ENCODE data around the gene ANAPC5.
"Not testable (repeated sequence)": the region's sequence is repeated elsewhere in the genome, so short reads cannot be mapped to it uniquely, and the experiment has no call there.

The ANAPC5 gene

DNA sequence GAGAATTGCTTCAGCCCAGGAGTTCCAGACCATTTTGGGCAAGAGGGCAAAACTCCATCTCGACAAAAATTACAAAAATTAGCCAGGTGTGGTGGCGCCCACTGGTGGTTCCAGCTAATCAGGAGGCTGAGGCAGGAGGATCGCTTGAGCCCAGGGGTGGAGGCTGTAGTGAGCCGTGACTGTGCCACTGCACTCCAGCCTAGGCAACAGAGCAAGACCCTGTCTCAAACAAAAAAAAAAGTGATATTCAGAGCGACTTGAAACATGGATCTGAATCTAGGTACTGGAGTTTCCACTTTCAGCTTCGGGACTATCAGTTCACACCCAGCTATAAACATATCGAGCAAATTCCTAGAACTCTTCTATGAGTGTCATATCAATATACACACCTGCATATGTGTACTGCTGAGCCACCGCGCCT is 31.4 kb upstream of the ANAPC5 start:
- Histone ChIP-seq H3K56ac (ENCODE audit: low read length) (no peak overlapping the region), H3K79me2 (ENCODE audit: control insufficient read depth, insufficient read depth, low read length) (no peaks in the 10 kb centered on the region), H4K5ac (ENCODE audit: low read length) (no peak overlapping the region), H3K36me3 (ENCODE audit: control insufficient read depth, insufficient read depth, low read length) (no peaks in the 10 kb centered on the region), H3K9ac (ENCODE audit: low read length) (no peak overlapping the region), H2BK120ac (ENCODE audit: low read depth, low read length) (no peak overlapping the region), H2BK15ac (replicated peaks; ENCODE audit: low read depth) (no peak overlapping the region), H3K4me1 (ENCODE audit: control insufficient read depth, low read depth, low read length) (no peaks in the 10 kb centered on the region), H3K27ac (ENCODE audit: low read depth, low read length) (no peak overlapping the region), H3K4ac (ENCODE audit: low read depth, low read length) (no peak overlapping the region), H2AK5ac (ENCODE audit: low read length) (no peak overlapping the region), H3K79me1 (ENCODE audit: low read length) (no peaks in the 10 kb centered on the region), H3K4me3 (ENCODE audit: low read length) (no peak overlapping the region), H3K23ac (ENCODE audit: low read length) (no peak overlapping the region), H4K8ac (ENCODE audit: low read depth, low read length) (no peak overlapping the region), H2BK5ac (ENCODE audit: low read length) (no peak overlapping the region), H3K18ac (ENCODE audit: low read length) (no peak overlapping the region), H3K4me2 (ENCODE audit: low read length) (no peak overlapping the region), H3K27me3 (ENCODE audit: insufficient read depth, low read length, poor library complexity) (no peaks in the 10 kb centered on the region)
- no CpG with 5 or more reads among the region's 9 CpGs for WGBS (ENCODE audit: extremely low coverage, insufficient coverage, low lambda C conversion rate)
- no peak for DNase-seq

GRCh38 chr12:121379945-121380344 is 27.7 kb upstream of the ANAPC5 start:
- no peak overlapping the region for H2BK120ac ChIP-seq (ENCODE audit: low read depth, low read length)
- H3K36me3 ChIP-seq (ENCODE audit: control insufficient read depth, insufficient read depth, low read length): no peaks in the 10 kb centered on the region
- no peak overlapping the region for H2BK5ac ChIP-seq (ENCODE audit: low read length)
- no peaks in the 10 kb centered on the region for H3K79me2 ChIP-seq (ENCODE audit: control insufficient read depth, insufficient read depth, low read length)
- no peak overlapping the region for H3K56ac ChIP-seq (ENCODE audit: low read length)
- no peak overlapping the region for H2BK15ac ChIP-seq (replicated peaks; ENCODE audit: low read depth)
- H3K4me2 ChIP-seq (ENCODE audit: low read length): no peak overlapping the region
- H3K23ac ChIP-seq (ENCODE audit: low read length): no peak overlapping the region
- no peaks in the 10 kb centered on the region for H3K27me3 ChIP-seq (ENCODE audit: insufficient read depth, low read length, poor library complexity)
- H4K5ac ChIP-seq (ENCODE audit: low read length): no peak overlapping the region
- no peak overlapping the region for H3K4ac ChIP-seq (ENCODE audit: low read depth, low read length)
- H3K27ac ChIP-seq (ENCODE audit: low read depth, low read length): no peak overlapping the region
- H3K4me3 ChIP-seq (ENCODE audit: low read length): no peak overlapping the region
- no peak overlapping the region for H2AK5ac ChIP-seq (ENCODE audit: low read length)
- no peak overlapping the region for H4K8ac ChIP-seq (ENCODE audit: low read depth, low read length)
- no CpG with 5 or more reads among the region's 10 CpGs for WGBS (ENCODE audit: extremely low coverage, insufficient coverage, low lambda C conversion rate)
- H3K79me1 ChIP-seq (ENCODE audit: low read length): no peaks in the 10 kb centered on the region
- DNase-seq: no peak
- H3K9ac ChIP-seq (ENCODE audit: low read length): no peak overlapping the region
- H3K4me1 ChIP-seq (ENCODE audit: control insufficient read depth, low read depth, low read length): no peaks in the 10 kb centered on the region
- H3K18ac ChIP-seq (ENCODE audit: low read length): no peak overlapping the region

DNA sequence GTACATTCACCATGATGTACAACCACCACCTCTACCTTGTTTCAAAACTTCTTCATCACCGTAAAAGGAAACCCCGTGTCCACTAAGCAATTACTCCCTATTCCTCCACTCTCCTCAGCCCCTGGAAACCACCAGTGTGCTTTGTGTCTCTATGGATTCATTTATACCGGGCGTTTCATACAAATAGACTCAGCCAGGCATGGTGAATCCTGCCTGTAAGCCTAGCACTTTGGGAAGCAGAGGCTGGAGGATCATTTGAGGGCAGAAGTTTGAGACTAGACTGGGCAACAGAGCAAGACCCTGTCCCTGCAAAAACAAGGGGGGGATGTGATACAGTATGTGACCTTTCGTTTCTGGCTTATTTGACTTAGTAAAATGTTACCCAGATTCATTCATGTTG is 26.5 kb upstream of the ANAPC5 start:
- Histone ChIP-seq H3K4ac (ENCODE audit: low read depth, low read length) (no peak overlapping the region), H2BK120ac (ENCODE audit: low read depth, low read length) (no peak overlapping the region), H2BK15ac (replicated peaks; ENCODE audit: low read depth) (no peak overlapping the region), H3K4me3 (ENCODE audit: low read length) (no peak overlapping the region), H3K27ac (ENCODE audit: low read depth, low read length) (no peak overlapping the region), H3K56ac (ENCODE audit: low read length) (no peak overlapping the region), H4K5ac (ENCODE audit: low read length) (no peak overlapping the region), H3K4me2 (ENCODE audit: low read length) (no peak overlapping the region), H3K23ac (ENCODE audit: low read length) (no peak overlapping the region), H2AK5ac (ENCODE audit: low read length) (no peak overlapping the region), H4K8ac (ENCODE audit: low read depth, low read length) (no peak overlapping the region), H3K18ac (ENCODE audit: low read length) (no peak overlapping the region), H3K4me1 (ENCODE audit: control insufficient read depth, low read depth, low read length) (no peaks in the 10 kb centered on the region), H3K27me3 (ENCODE audit: insufficient read depth, low read length, poor library complexity) (no peaks in the 10 kb centered on the region), H3K79me2 (ENCODE audit: control insufficient read depth, insufficient read depth, low read length) (no peaks in the 10 kb centered on the region), H2BK5ac (ENCODE audit: low read length) (no peak overlapping the region), H3K9ac (ENCODE audit: low read length) (no peak overlapping the region), H3K36me3 (ENCODE audit: control insufficient read depth, insufficient read depth, low read length) (no peaks in the 10 kb centered on the region), H3K79me1 (ENCODE audit: low read length) (no peaks in the 10 kb centered on the region)
- no CpG with 5 or more reads among the region's 5 CpGs for WGBS (ENCODE audit: extremely low coverage, insufficient coverage, low lambda C conversion rate)
- no peak for DNase-seq

DNA sequence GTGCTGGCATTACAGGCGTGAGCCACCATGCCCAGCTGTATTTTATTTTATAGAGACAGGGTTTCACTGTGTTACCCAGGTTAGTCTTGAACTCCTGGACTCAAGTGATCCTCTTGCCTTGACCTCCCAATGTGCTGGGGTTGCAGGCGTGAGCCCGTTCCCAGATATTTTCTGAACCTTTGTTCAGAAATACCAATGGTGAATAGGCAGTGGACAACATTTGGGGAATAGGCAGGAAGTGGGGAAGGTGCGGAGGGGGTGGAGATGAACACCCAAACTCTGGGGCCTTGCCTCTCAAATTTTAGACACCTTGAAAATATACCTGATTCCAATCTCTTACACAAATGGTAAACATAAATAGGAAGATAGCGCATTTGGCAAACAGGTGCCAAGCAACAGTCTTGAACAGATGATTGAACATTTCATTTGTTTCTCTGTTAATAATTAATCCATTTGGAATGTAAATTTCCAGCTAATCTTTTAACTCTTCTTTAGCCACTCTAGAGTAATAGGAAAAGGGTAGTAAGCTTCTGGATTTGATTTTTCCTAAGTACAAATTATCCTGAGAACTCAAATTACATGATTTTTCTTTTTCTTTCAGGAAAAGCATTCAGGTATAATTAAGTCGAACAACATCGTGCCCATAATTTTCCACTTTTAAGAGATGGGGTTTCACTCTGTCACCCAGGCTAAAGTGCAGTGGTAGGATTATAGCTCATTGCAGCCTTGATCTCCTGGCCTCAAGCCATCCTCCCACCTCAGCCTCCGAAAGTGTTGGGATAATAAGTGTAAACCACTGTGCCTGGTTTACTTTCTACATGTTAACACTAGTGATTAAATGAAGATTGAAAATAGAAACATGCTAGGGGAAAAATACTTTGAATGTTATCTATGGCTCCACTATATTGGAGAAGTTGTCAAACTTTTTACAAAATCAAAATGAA is 24.8 kb upstream of the ANAPC5 start:
- no peak overlapping the region for H2BK15ac ChIP-seq (replicated peaks; ENCODE audit: low read depth)
- H3K27me3 ChIP-seq (ENCODE audit: insufficient read depth, low read length, poor library complexity): no peaks in the 10 kb centered on the region
- H3K27ac ChIP-seq (ENCODE audit: low read depth, low read length): no peak overlapping the region
- H4K8ac ChIP-seq (ENCODE audit: low read depth, low read length): no peak overlapping the region
- H3K23ac ChIP-seq (ENCODE audit: low read length): no peak overlapping the region
- no peak overlapping the region for H3K9ac ChIP-seq (ENCODE audit: low read length)
- no peak for DNase-seq
- no peaks in the 10 kb centered on the region for H3K4me1 ChIP-seq (ENCODE audit: control insufficient read depth, low read depth, low read length)
- H3K18ac ChIP-seq (ENCODE audit: low read length): no peak overlapping the region
- H3K79me1 ChIP-seq (ENCODE audit: low read length): no peaks in the 10 kb centered on the region
- H3K4me2 ChIP-seq (ENCODE audit: low read length): no peak overlapping the region
- no peak overlapping the region for H3K56ac ChIP-seq (ENCODE audit: low read length)
- H3K4me3 ChIP-seq (ENCODE audit: low read length): no peak overlapping the region
- H3K79me2 ChIP-seq (ENCODE audit: control insufficient read depth, insufficient read depth, low read length): no peaks in the 10 kb centered on the region
- H2BK120ac ChIP-seq (ENCODE audit: low read depth, low read length): no peak overlapping the region
- no peaks in the 10 kb centered on the region for H3K36me3 ChIP-seq (ENCODE audit: control insufficient read depth, insufficient read depth, low read length)
- no peak overlapping the region for H2AK5ac ChIP-seq (ENCODE audit: low read length)
- no peak overlapping the region for H3K4ac ChIP-seq (ENCODE audit: low read depth, low read length)
- H2BK5ac ChIP-seq (ENCODE audit: low read length): no peak overlapping the region
- H4K5ac ChIP-seq (ENCODE audit: low read length): no peak overlapping the region
- no CpG with 5 or more reads among the region's 8 CpGs for WGBS (ENCODE audit: extremely low coverage, insufficient coverage, low lambda C conversion rate)

DNA sequence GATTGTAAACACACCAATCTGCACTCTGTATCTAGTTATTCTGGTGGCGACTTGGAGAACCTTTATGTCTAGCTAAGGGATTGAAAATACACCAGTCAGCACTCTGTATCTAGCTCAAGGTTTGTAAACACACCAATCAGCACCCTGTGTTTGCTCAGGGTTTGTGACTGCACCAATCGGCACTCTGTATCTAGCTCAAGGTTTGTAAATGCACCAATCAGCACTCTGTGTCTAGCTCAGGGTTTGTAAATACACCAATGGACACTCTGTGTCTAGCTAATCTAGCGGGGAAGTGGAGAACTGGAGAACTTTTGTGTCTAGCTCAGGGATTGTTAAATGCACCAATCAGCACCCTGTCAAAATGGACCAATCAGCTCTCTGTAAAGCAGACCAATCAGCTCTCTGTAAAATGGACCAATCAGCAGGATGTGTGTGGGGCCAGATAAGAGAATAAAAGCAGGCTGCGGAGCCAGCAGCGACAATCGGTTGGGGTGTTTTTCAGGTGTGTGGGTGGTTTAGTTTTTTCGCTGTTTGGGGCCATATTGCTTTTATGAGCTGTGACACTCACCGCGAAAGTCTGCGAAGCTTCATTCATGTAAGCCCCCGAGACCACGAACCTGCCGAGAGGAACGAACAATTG is 22.9 kb upstream of the ANAPC5 start:
- H2BK5ac ChIP-seq (ENCODE audit: low read length); H3K79me1 ChIP-seq (ENCODE audit: low read length); H3K4me2 ChIP-seq (ENCODE audit: low read length); H3K4me1 ChIP-seq (ENCODE audit: control insufficient read depth, low read depth, low read length); H3K4me3 ChIP-seq (ENCODE audit: low read length); H3K36me3 ChIP-seq (ENCODE audit: control insufficient read depth, insufficient read depth, low read length); DNase-seq; H4K8ac ChIP-seq (ENCODE audit: low read depth, low read length); H3K79me2 ChIP-seq (ENCODE audit: control insufficient read depth, insufficient read depth, low read length); H2BK120ac ChIP-seq (ENCODE audit: low read depth, low read length); H2BK15ac ChIP-seq (replicated peaks; ENCODE audit: low read depth); H3K23ac ChIP-seq (ENCODE audit: low read length); H3K56ac ChIP-seq (ENCODE audit: low read length); H3K18ac ChIP-seq (ENCODE audit: low read length); H2AK5ac ChIP-seq (ENCODE audit: low read length); H4K5ac ChIP-seq (ENCODE audit: low read length); H3K4ac ChIP-seq (ENCODE audit: low read depth, low read length); H3K27ac ChIP-seq (ENCODE audit: low read depth, low read length); H3K27me3 ChIP-seq (ENCODE audit: insufficient read depth, low read length, poor library complexity); H3K9ac ChIP-seq (ENCODE audit: low read length): not testable (repeated sequence)
- no CpG with 5 or more reads among the region's 14 CpGs for WGBS (ENCODE audit: extremely low coverage, insufficient coverage, low lambda C conversion rate)
